H1 (cell line): ENCODE results near the gene ONECUT3. TPM values are rescaled to one million over a fixed set of nuclear protein-coding genes. Genes with fewer than 3 reads are reported as not detected.

ENCODE experiments used
- CTCF ChIA-PET: fragments of 300-600 bp; sonication (Branson Sonifier 250); formaldehyde crosslinking; loops from one replicate; lab custom pipeline; 2021; ENCODE audit not compliant: partially characterized antibody; lab: Charles Lee
- POLR2A ChIA-PET: fragments of 300-600 bp; sonication (Branson Sonifier 250); formaldehyde crosslinking; loops from one replicate; lab custom pipeline; 2021; ENCODE audit warnings: inconsistent platforms; ENCODE audit not compliant: partially characterized antibody; lab: Charles Lee
- DNase-seq, 2 experiments: peaks; one replicate each; pipeline versions ENCODE4 v3.0.0 to v3.0.0-alpha.2; 2010 to 2022; ENCODE audit warnings: low spot score in 2 of 2, low read depth in 1 of 2, mixed read lengths in 1 of 2
- FAIRE-seq: peaks from 2 replicates; lab custom pipeline; 2011; peaks lifted over from hg19 to GRCh38; lab: Jason Lieb, UNC
- H2AFZ ChIP-seq: 2 replicates; pipeline ENCODE4 v1.8.1; 2012; ENCODE audit warnings: low read length, inconsistent platforms
- H2AK5ac ChIP-seq: 2 replicates; pipeline ENCODE4 v1.6.1; 2013; ENCODE audit warnings: low read depth, low read length
- H2BK120ac ChIP-seq: replicated peaks from 2 replicates; pipeline ENCODE3; 2013; ENCODE audit warnings: low read depth, low read length, inconsistent platforms
- H2BK12ac ChIP-seq: 2 replicates; pipeline ENCODE4 v1.6.1; 2013; ENCODE audit warnings: low read depth, low read length
- H2BK15ac ChIP-seq: 2 replicates; pipeline ENCODE4 v1.6.1; 2013; ENCODE audit warnings: low read length
- H2BK20ac ChIP-seq: 2 replicates; pipeline ENCODE4 v1.6.1; 2013; ENCODE audit warnings: low read length
- H2BK5ac ChIP-seq: 2 replicates; pipeline ENCODE4 v1.6.1; 2013; ENCODE audit warnings: low read depth, low read length
- H3K14ac ChIP-seq: 2 replicates; pipeline ENCODE4 v1.6.1; 2013; ENCODE audit warnings: inconsistent platforms; ENCODE audit not compliant: insufficient read length
- H3K18ac ChIP-seq: 2 replicates; pipeline ENCODE4 v1.6.1; 2013; ENCODE audit warnings: low read length; ENCODE audit errors: extremely low read depth
- H3K23ac ChIP-seq: 2 replicates; pipeline ENCODE4 v1.6.1; 2013; ENCODE audit warnings: inconsistent platforms; ENCODE audit not compliant: insufficient read length
- H3K23me2 ChIP-seq: 2 replicates; pipeline ENCODE4 v1.6.1; 2013; ENCODE audit warnings: low read depth, low read length
- H3K27ac ChIP-seq: 2 replicates; pipeline ENCODE4 v1.6.1; 2011; ENCODE audit warnings: low read depth, low read length, inconsistent platforms
- H3K27me3 ChIP-seq, 4 experiments: replicated peaks in 1 of 4; 1 replicate in 1 of 4; 2 replicates in 3 of 4; pipeline versions ENCODE4 v1.6.1 to v1.8.1; 2011 to 2013; ENCODE audit warnings: low read length in 3 of 4, mild to moderate bottlenecking in 3 of 4, inconsistent platforms in 2 of 4, mixed read lengths in 2 of 4, moderate library complexity in 1 of 4; ENCODE audit not compliant: control insufficient read depth in 3 of 4, insufficient read depth in 3 of 4; ENCODE audit errors: extremely low read depth in 1 of 4
- H3K36me3 ChIP-seq, 4 experiments: 2 replicates each; pipeline versions ENCODE4 v1.6.1 to v1.8.1; 2011 to 2013; ENCODE audit warnings: mild to moderate bottlenecking in 4 of 4, low read length in 3 of 4, moderate library complexity in 2 of 4, control low read depth in 1 of 4, inconsistent platforms in 1 of 4; ENCODE audit not compliant: insufficient read depth in 4 of 4, control insufficient read depth in 2 of 4
- H3K4ac ChIP-seq: replicated peaks from 2 replicates; pipeline ENCODE3; 2013; ENCODE audit warnings: low read length, low read depth, mixed read lengths, inconsistent platforms; ENCODE audit not compliant: insufficient read length
- H3K4me1 ChIP-seq, 4 experiments: replicated peaks in 1 of 4; 1 replicate in 1 of 4; 2 replicates in 3 of 4; pipeline versions ENCODE4 v1.6.1 to v1.8.1; 2011 to 2013; ENCODE audit warnings: low read length in 3 of 4, inconsistent platforms in 2 of 4, mixed read lengths in 1 of 4; ENCODE audit not compliant: insufficient read depth in 4 of 4, control insufficient read depth in 3 of 4
- H3K4me2 ChIP-seq, 2 experiments: 2 replicates each; pipeline versions ENCODE4 v1.6.1 to v1.8.1; 2011 to 2013; ENCODE audit warnings: low read depth in 2 of 2, low read length in 2 of 2, control low read depth in 1 of 2, inconsistent platforms in 1 of 2, mild to moderate bottlenecking in 1 of 2; ENCODE audit not compliant: insufficient read depth in 1 of 2
- H3K4me3 ChIP-seq, 4 experiments: fragments of 200-600, 300-600 bp in 1 of 4; sonication (generic), shearing (Covaris generic), sonication (Bioruptor Twin) in 1 of 4; 2 replicates each; pipeline versions ENCODE4 v1.5.1 to v1.8.1; 2011 to 2016; ENCODE audit warnings: low read length in 4 of 4, low read depth in 3 of 4, control low read depth in 2 of 4, inconsistent platforms in 2 of 4, mild to moderate bottlenecking in 2 of 4, mixed read lengths in 1 of 4, moderate library complexity in 1 of 4; ENCODE audit not compliant: insufficient read depth in 2 of 4; ENCODE audit errors: extremely low read depth in 1 of 4
- H3K56ac ChIP-seq: replicated peaks from 2 replicates; pipeline ENCODE3; 2013; ENCODE audit warnings: low read depth, mild to moderate bottlenecking, mixed read lengths, low read length, inconsistent platforms; ENCODE audit not compliant: insufficient read length
- H3K79me1 ChIP-seq: 2 replicates; pipeline ENCODE4 v1.6.1; 2013; ENCODE audit warnings: low read depth, low read length, control low read depth
- H3K79me2 ChIP-seq, 2 experiments: 2 replicates each; pipeline versions ENCODE4 v1.6.1 to v1.8.1; 2012 to 2013; ENCODE audit warnings: low read length in 2 of 2, mild to moderate bottlenecking in 2 of 2, inconsistent platforms in 1 of 2; ENCODE audit not compliant: insufficient read depth in 2 of 2, control insufficient read depth in 1 of 2
- H3K9ac ChIP-seq, 4 experiments: replicated peaks in 1 of 4; 1 replicate in 1 of 4; 2 replicates in 3 of 4; pipeline versions ENCODE4 v1.6.1 to v1.8.1; 2011 to 2013; ENCODE audit warnings: low read depth in 3 of 4, low read length in 3 of 4, control low read depth in 2 of 4, mild to moderate bottlenecking in 2 of 4, moderate library complexity in 2 of 4, inconsistent platforms in 1 of 4; ENCODE audit errors: extremely low read depth in 1 of 4
- H3K9me3 ChIP-seq, 2 experiments: 2 replicates each; pipeline versions ENCODE4 v1.6.1 to v1.8.1; 2012 to 2013; ENCODE audit warnings: mild to moderate bottlenecking in 2 of 2, moderate library complexity in 2 of 2, control low read depth in 1 of 2, inconsistent platforms in 1 of 2, low read depth in 1 of 2, low read length in 1 of 2, mixed read lengths in 1 of 2; ENCODE audit not compliant: insufficient read depth in 2 of 2
- H4K20me1 ChIP-seq, 2 experiments: replicated peaks in 1 of 2; 2 replicates each; pipeline versions ENCODE3 to v1.8.1; 2011 to 2013; ENCODE audit warnings: inconsistent platforms in 2 of 2, low read length in 2 of 2, mild to moderate bottlenecking in 1 of 2; ENCODE audit not compliant: insufficient read depth in 2 of 2, control insufficient read depth in 1 of 2
- H4K5ac ChIP-seq: 2 replicates; pipeline ENCODE4 v1.6.1; 2013; ENCODE audit warnings: low read length, low read depth, mixed read lengths, inconsistent platforms; ENCODE audit not compliant: insufficient read length
- H4K8ac ChIP-seq: 2 replicates; pipeline ENCODE4 v1.8.0; 2013; ENCODE audit warnings: mild to moderate bottlenecking, moderate library complexity, low read length, inconsistent platforms; ENCODE audit not compliant: insufficient read depth; ENCODE audit errors: extremely low read depth
- H4K91ac ChIP-seq: replicated peaks from 2 replicates; pipeline ENCODE3; 2013; ENCODE audit warnings: low read length, mixed read lengths, inconsistent platforms; ENCODE audit not compliant: insufficient read length
- BCL11A ChIP-seq, 2 experiments: IDR thresholded peaks; one replicate each; pipeline ENCODE4 v1.6.1; 2011; ENCODE audit warnings: low read depth in 2 of 2, low read length in 2 of 2, mild to moderate bottlenecking in 2 of 2
- CBX5 ChIP-seq: fragments of 300-800, 300-1000 bp; sonication (generic); IDR thresholded peaks from 2 replicates; pipeline ENCODE4 v1.7.1; 2016; ENCODE audit warnings: antibody characterized with exemption, low read length, low read depth
- CTBP2 ChIP-seq: IDR thresholded peaks from 2 replicates; pipeline ENCODE4 v1.7.0; 2011; ENCODE audit warnings: borderline replicate concordance, mild to moderate bottlenecking, moderate library complexity, mixed read lengths, low read length; ENCODE audit not compliant: insufficient read depth, insufficient read length
- EP300 ChIP-seq, 2 experiments: IDR thresholded peaks; 1 replicate in 1 of 2; 2 replicates in 1 of 2; pipeline ENCODE4 v1.6.1; 2011 to 2012; ENCODE audit warnings: low read depth in 2 of 2, low read length in 2 of 2, mild to moderate bottlenecking in 2 of 2, borderline replicate concordance in 1 of 2, inconsistent platforms in 1 of 2, moderate library complexity in 1 of 2
- EZH2 ChIP-seq: fragments of 200-600 bp; sonication (generic); IDR thresholded peaks from 2 replicates; pipeline ENCODE4 v1.7.1; 2012; ENCODE audit warnings: low read depth, mild to moderate bottlenecking, moderate library complexity, low read length, inconsistent platforms; ENCODE audit not compliant: severe bottlenecking
- GABPA ChIP-seq: IDR thresholded peaks from 2 replicates; pipeline ENCODE4 v1.6.1; 2011; ENCODE audit warnings: mild to moderate bottlenecking, low read length, moderate library complexity, borderline replicate concordance; ENCODE audit not compliant: insufficient read depth
- POLR2AphosphoS5 ChIP-seq: IDR thresholded peaks from 2 replicates; pipeline ENCODE4 v1.6.1; 2011; ENCODE audit warnings: low read depth, low read length
- POU5F1 ChIP-seq: IDR thresholded peaks from 2 replicates; pipeline ENCODE4 v1.6.1; 2011; ENCODE audit warnings: low read depth, mild to moderate bottlenecking, low read length, moderate library complexity
- SAP30 ChIP-seq: fragments of 300-600 bp; sonication (generic); IDR thresholded peaks from 2 replicates; pipeline ENCODE4 v1.7.1; 2012; ENCODE audit warnings: low read length, moderate library complexity, mild to moderate bottlenecking, inconsistent platforms; ENCODE audit not compliant: insufficient read depth, insufficient replicate concordance
- SIX5 ChIP-seq: IDR thresholded peaks from 2 replicates; pipeline ENCODE4 v1.6.1; 2011; ENCODE audit warnings: mild to moderate bottlenecking, low read depth, low read length
- SRF ChIP-seq: IDR thresholded peaks from 2 replicates; pipeline ENCODE4 v1.6.1; 2011; ENCODE audit warnings: mild to moderate bottlenecking, low read depth, low read length, moderate library complexity
- TAF1 ChIP-seq: IDR thresholded peaks from 2 replicates; pipeline ENCODE4 v1.6.1; 2011; ENCODE audit warnings: mild to moderate bottlenecking, low read depth, low read length
- WGBS, 2 experiments: shearing (Covaris generic) in 1 of 2; methylation state at CpG; one replicate each; pipeline versions ENCODE4 v1.1.6 to v1.1.7; 2013 to 2015; ENCODE audit warnings: low lambda C conversion rate in 2 of 2, mixed read lengths in 2 of 2, inconsistent platforms in 1 of 2, low coverage in 1 of 2, missing lambda C conversion rate in 1 of 2; ENCODE audit not compliant: insufficient replicate concordance in 2 of 2, insufficient coverage in 1 of 2, insufficient read length in 1 of 2; ENCODE audit errors: extremely low coverage in 1 of 2, missing lambda C conversion rate in 1 of 2; 5-methylcytosine and 5-hydroxymethylcytosine counted together
- polyA plus RNA-seq, 7 experiments: library from polyadenylated mRNA; depleted of rRNA in 3 of 7; stranded (reverse) in 5 of 7; unstranded in 2 of 7; fragments of >200 nt in 5 of 7; fragments of 200-250 nt in 2 of 7; gene quantifications; 1 replicate in 5 of 7; 2 replicates in 1 of 7; 4 replicates in 1 of 7; pipeline versions ENCODE4 v1.2.1 to v1.2.3, GENCODE V29; 2011 to 2013; ENCODE audit warnings: missing spikeins in 2 of 7, mixed read lengths in 2 of 7
- total RNA-seq: library from RNA; stranded (reverse); fragmentation: NEBNext Ultra II Directional; extraction: Animal tissue kit (Norgen Biotek cat#: 25700); gene quantifications from 2 replicates; pipeline ENCODE4 v1.2.1, GENCODE V29; 2021
- TF ChIP-seq, protein P1 (sequence below): IDR thresholded peaks from 2 replicates; pipeline ENCODE4 v1.6.1; 2012; ENCODE audit warnings: inconsistent platforms

ONECUT3 gene
- total and polyA plus RNA-seq, 2 of the 8 experiments (the other 6 are each of a cell fraction or from before 2014, with no cell fraction given) = not detected

GRCh38 chr19:1783874-1784273, 30.6 kb downstream of the ONECUT3 start:
- Histone ChIP-seq H2BK120ac (no peak overlapping the region), H3K18ac (no peak overlapping the region), H3K4ac (no peak overlapping the region), H3K27ac (no peak overlapping the region), H3K56ac (no peak overlapping the region), H3K36me3 (no peaks in the 10 kb centered on the region), H2AFZ (no peak overlapping the region), H2AK5ac (no peak overlapping the region), H2BK20ac (no peak overlapping the region), H3K79me2 (no peaks in the 10 kb centered on the region), H3K14ac (no peak overlapping the region), H3K4me2 (no peak overlapping the region), H4K20me1 (peaks cover 0 to 2% of the 10 kb centered on the region in 2 experiments), H3K27me3 (peaks cover 4 to 31% (median 29%) of the 10 kb centered on the region in 4 experiments), H4K5ac (no peak overlapping the region), H2BK15ac (no peak overlapping the region), H3K23me2 (no peaks in the 10 kb centered on the region), H2BK5ac (no peak overlapping the region), H4K8ac (no peak overlapping the region), H3K9me3 (peaks cover 5 to 6% of the 10 kb centered on the region in 2 experiments; a peak in 2 of 4 replicates), H3K23ac (no peak overlapping the region), H2BK12ac (no peak overlapping the region), H3K79me1 (no peaks in the 10 kb centered on the region), H3K9ac (no peak overlapping the region), H3K4me3 (no peak overlapping the region), H3K4me1 (0 out of 7 replicates have a peak, but pooled peaks cover 0 to 3% (median 0%) of the 10 kb centered on the region in 4 experiments), H4K91ac (no peak overlapping the region)
- ChIA-PET CTCF (interaction anchor here (1.1 to 7.2 kb wide), 6 partner anchors 9 to 54 kb away, joined by 4 to 150 read pairs (median 30); no protein-coding TSS in a partner anchor), POLR2A (interaction anchor here (1.5 kb wide), 1 partner anchor 15 kb away, joined by 3 read pairs; no protein-coding TSS in a partner anchor)
- DNase-seq (no peak), FAIRE-seq (no peak)
- WGBS, 2 experiments = 92% methylated on average over 9 of the region's 9 CpGs; no CpG with 5 or more reads in 1 of the 2 experiments
- TF ChIP-seq, protein P1, sequence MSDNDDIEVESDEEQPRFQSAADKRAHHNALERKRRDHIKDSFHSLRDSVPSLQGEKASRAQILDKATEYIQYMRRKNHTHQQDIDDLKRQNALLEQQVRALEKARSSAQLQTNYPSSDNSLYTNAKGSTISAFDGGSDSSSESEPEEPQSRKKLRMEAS = no peak
- no peak for TF ChIP-seq SIX5
- no peak for TF ChIP-seq EZH2
- TF ChIP-seq SAP30 = no peak
- TF ChIP-seq BCL11A (IDR thresholded peaks at IDR 0.05; ENCODE audit: low read depth in 2 of 2, low read length in 2 of 2) = no peak
- no peak for TF ChIP-seq CTBP2
- no peak for TF ChIP-seq GABPA
- TF ChIP-seq SRF = no peak
- no peak for TF ChIP-seq CBX5
- no peak for TF ChIP-seq POU5F1
- TF ChIP-seq TAF1 = no peak
- TF ChIP-seq EP300 (IDR thresholded peaks at IDR 0.05; ENCODE audit: borderline replicate concordance in 1 of 2, low read depth in 2 of 2, low read length in 2 of 2) = no peak
- TF ChIP-seq POLR2AphosphoS5 = no peak
